A549 (cell line): ENCODE results near the gene CP. TPM values are rescaled to one million over a fixed set of nuclear protein-coding genes. Genes with fewer than 3 reads are reported as not detected.

Source experiments
- ATAC-seq, 2 experiments: fragments of 200-7000 bp in 1 of 2; fragments of >200 bp in 1 of 2; cut with Nextera tagmentation in 1 of 2; cut with Tn5 transposase in 1 of 2; 3 replicates each; pipeline versions ENCODE4 v1.8.0 to v1.9.1; 2018 to 2020; ENCODE audit warnings: mild to moderate bottlenecking in 1 of 2, moderate library complexity in 1 of 2
- CTCF ChIA-PET: fragments of 300-600 bp; sonication (Branson Sonifier 250); formaldehyde crosslinking; extraction: SDS; loops from one replicate; lab custom pipeline; 2021; ENCODE audit warnings: antibody characterized with exemption, inconsistent platforms; lab: Yijun Ruan, JAX
- POLR2A ChIA-PET: fragments of 350-600 bp; formaldehyde crosslinking; extraction: SDS; loops from one replicate; lab custom pipeline; 2021; ENCODE audit warnings: antibody characterized with exemption, inconsistent platforms; lab: Yijun Ruan, JAX
- DNase-seq, 2 experiments: peaks; one replicate each; pipeline versions ENCODE4 v3.0.0 to v3.0.0-alpha.2; 2011 to 2016; ENCODE audit warnings: low read depth in 1 of 2, low spot score in 1 of 2
- FAIRE-seq: peaks from 2 replicates; lab custom pipeline; 2011; peaks lifted over from hg19 to GRCh38; lab: Jason Lieb, UNC
- H3K27ac ChIP-seq, 2 experiments: fragments of >200 bp; sonication (Bioruptor Twin); formaldehyde crosslinking; 3 replicates each; pipeline ENCODE4 v1.5.1; 2016 to 2017
- H3K4me1 ChIP-seq: fragments of >200 bp; sonication (Bioruptor Twin); formaldehyde crosslinking; 3 replicates; pipeline ENCODE4 v1.6.1; 2016
- H3K4me2 ChIP-seq: fragments of >200 bp; sonication (Bioruptor Twin); formaldehyde crosslinking; 3 replicates; pipeline ENCODE4 v1.6.1; 2016
- H3K4me3 ChIP-seq: fragments of >200 bp; sonication (Bioruptor Twin); formaldehyde crosslinking; 3 replicates; pipeline ENCODE4 v1.5.1; 2016
- H3K9me3 ChIP-seq: fragments of >200 bp; sonication (Bioruptor Twin); formaldehyde crosslinking; 3 replicates; pipeline ENCODE4 v1.6.1; 2016
- ATOH8 ChIP-seq: fragments of 250-450 bp; sonication (Bioruptor Pico); IDR thresholded peaks from 2 replicates; pipeline ENCODE4 v1.5.0; 2020; ENCODE audit warnings: low read depth, mild to moderate bottlenecking, moderate library complexity
- CBX8 ChIP-seq: fragments of 200-600 bp; sonication (generic); IDR thresholded peaks from 2 replicates; pipeline ENCODE4 v1.6.1; 2016
- CTCF ChIP-seq: fragments of >200 bp; sonication (Bioruptor Twin); formaldehyde crosslinking; IDR thresholded peaks from 3 replicates; pipeline ENCODE4 v1.5.1; 2016
- E2F6 ChIP-seq: IDR thresholded peaks from 2 replicates; pipeline ENCODE4 v1.6.1; 2012; ENCODE audit warnings: low read depth, borderline replicate concordance
- FOSB ChIP-seq: fragments of 250-450 bp; sonication (Bioruptor Pico); IDR thresholded peaks from 2 replicates; pipeline ENCODE4 v1.5.0; 2020; ENCODE audit warnings: mild to moderate bottlenecking, moderate library complexity
- GATA3 ChIP-seq: IDR thresholded peaks from 2 replicates; pipeline ENCODE4 v1.6.1; 2012; ENCODE audit warnings: borderline replicate concordance
- HDAC2 ChIP-seq: fragments of 200-600 bp; sonication (generic); IDR thresholded peaks from 2 replicates; pipeline ENCODE4 v1.6.1; 2016
- HOXB13 ChIP-seq: fragments of 250-450 bp; sonication (Bioruptor Pico); IDR thresholded peaks from 2 replicates; pipeline ENCODE4 v1.5.0; 2020; ENCODE audit warnings: low read depth, mild to moderate bottlenecking, moderate library complexity
- JUN ChIP-seq, 2 experiments: fragments of >200 bp; sonication (Bioruptor Twin); formaldehyde crosslinking; IDR thresholded peaks; 2 replicates in 1 of 2; 3 replicates in 1 of 2; pipeline ENCODE4 v1.6.1; 2016 to 2017
- JUNB ChIP-seq: fragments of >200 bp; sonication (Bioruptor Twin); formaldehyde crosslinking; IDR thresholded peaks from 2 replicates; pipeline ENCODE4 v1.6.1; 2016
- KDM5A ChIP-seq: fragments of 200-600 bp; sonication (generic); IDR thresholded peaks from 2 replicates; pipeline ENCODE4 v1.6.1; 2016; ENCODE audit warnings: antibody characterized with exemption, mild to moderate bottlenecking
- MAFK ChIP-seq: fragments of 450-650 bp; IDR thresholded peaks from 2 replicates; pipeline ENCODE4 v1.6.1; 2014; ENCODE audit not compliant: partially characterized antibody
- MYC ChIP-seq: IDR thresholded peaks from 2 replicates; pipeline ENCODE4 v1.6.1; 2012; ENCODE audit warnings: mild to moderate bottlenecking, inconsistent platforms, low read length, improper control_type of control experiment, borderline replicate concordance
- NFE2L2 ChIP-seq: fragments of 150-350 bp; conservative IDR thresholded peaks from 2 replicates; pipeline ENCODE4 v1.6.1; 2014; ENCODE audit warnings: low read length
- NPAS2 ChIP-seq: fragments of 250-450 bp; sonication (Bioruptor Pico); IDR thresholded peaks from 2 replicates; pipeline ENCODE4 v1.8.0; 2022; ENCODE audit warnings: mild to moderate bottlenecking, moderate library complexity, borderline replicate concordance
- PHF8 ChIP-seq: fragments of 200-600 bp; sonication (generic); IDR thresholded peaks from 2 replicates; pipeline ENCODE4 v1.6.1; 2016; ENCODE audit warnings: low read depth, mild to moderate bottlenecking, antibody characterized with exemption, moderate library complexity, borderline replicate concordance
- POLR2AphosphoS2 ChIP-seq: conservative IDR thresholded peaks from 2 replicates; pipeline ENCODE4 v1.6.1; 2012; ENCODE audit warnings: low read length, improper control_type of control experiment, inconsistent platforms
- RARB ChIP-seq: fragments of 250-450 bp; sonication (Bioruptor Pico); IDR thresholded peaks from 2 replicates; pipeline ENCODE4 v1.8.0; 2021; ENCODE audit warnings: mild to moderate bottlenecking, moderate library complexity
- REST ChIP-seq: fragments of 200-600 bp; sonication (generic); IDR thresholded peaks from 2 replicates; pipeline ENCODE4 v1.6.1; 2016; ENCODE audit warnings: antibody characterized with exemption, mild to moderate bottlenecking, moderate library complexity
- RFX5 ChIP-seq: fragments of 450-650 bp; IDR thresholded peaks from 2 replicates; pipeline ENCODE4 v1.7.1; 2014; ENCODE audit warnings: antibody characterized with exemption, mild to moderate bottlenecking, moderate library complexity
- RNF2 ChIP-seq: fragments of 200-600 bp; sonication (generic); IDR thresholded peaks from 2 replicates; pipeline ENCODE4 v1.6.1; 2016; ENCODE audit warnings: low read depth, mild to moderate bottlenecking, antibody characterized with exemption, moderate library complexity, borderline replicate concordance
- SREBF2 ChIP-seq: fragments of 450-650 bp; IDR thresholded peaks from 2 replicates; pipeline ENCODE4 v1.6.1; 2014; ENCODE audit warnings: mild to moderate bottlenecking, moderate library complexity
- TFCP2L1 ChIP-seq: fragments of 250-450 bp; sonication (Bioruptor Pico); IDR thresholded peaks from 2 replicates; pipeline ENCODE4 v1.5.0; 2021; ENCODE audit warnings: mild to moderate bottlenecking
- USF2 ChIP-seq: fragments of 450-650 bp; IDR thresholded peaks from 2 replicates; pipeline ENCODE4 v1.6.1; 2014; ENCODE audit warnings: antibody characterized with exemption
- ZNF302 ChIP-seq: fragments of 250-450 bp; sonication (Bioruptor Pico); IDR thresholded peaks from 2 replicates; pipeline ENCODE4 v1.9.0; 2021; ENCODE audit warnings: inconsistent platforms, mild to moderate bottlenecking, moderate library complexity
- WGBS: methylation state at CpG from one replicate; pipeline ENCODE4 v1.1.6; 2017; ENCODE audit errors: missing lambda C conversion rate; 5-methylcytosine and 5-hydroxymethylcytosine counted together
- polyA plus RNA-seq, 4 experiments: library from polyadenylated mRNA; depleted of rRNA in 3 of 4; stranded (reverse); fragments of >200 nt; fragmentation: RNase III in 1 of 4; extraction: RNeasy Plus Mini Kit Qiagen cat#74134 plus additional on column Dnase treatment in 1 of 4; gene quantifications; 2 replicates in 3 of 4; 3 replicates in 1 of 4; pipeline ENCODE4 v1.2.3, GENCODE V29; 2011 to 2017

Gene CP
- polyA plus RNA-seq, 2 of the 4 experiments (the other 2 are of a cell fraction): 5.2 to 42.6 TPM

- DNase-seq: peak in 1 of 2 experiments; percentile 46
- TF ChIP-seq JUNB (0 out of 2 replicates have a peak, but pooled peaks have one; percentile 23), HOXB13 (CRISPR knock-in tag) (no peak), GATA3 (0 out of 2 replicates have a peak, but pooled peaks have one; percentile 17), FOSB (CRISPR knock-in tag) (no peak), ZNF302 (CRISPR knock-in tag) (no peak), TFCP2L1 (CRISPR knock-in tag) (no peak)
- TF ChIP-seq, all 56 proteins: peak for 2
- H3K9me3 ChIP-seq: no peaks in the 10 kb centered on the region
- FAIRE-seq (peak; percentile 76), ATAC-seq (peak; percentile 65 to 79)
- POLR2A ChIA-PET: interaction anchor here (1.0 kb wide), 1 partner anchor 66 kb away, joined by 4 read pairs; no protein-coding TSS in a partner anchor
- H3K4me2 ChIP-seq: peak overlapping the region; percentile 65
- H3K4me3 ChIP-seq: no peak overlapping the region
- CTCF ChIA-PET: interaction anchor here (0.6 to 1.0 kb wide), 5 partner anchors 22 to 291 kb away, joined by 3 to 6 read pairs (median 3); no protein-coding TSS in a partner anchor
- peaks cover 38% of the 10 kb centered on the region for H3K4me1 ChIP-seq
- peak overlapping the region; percentile 47 to 75 for H3K27ac ChIP-seq
- 53% methylated on average over 3 of the region's 3 CpGs for WGBS
Measured at GRCh38 chr3:149245738-149246451, 24.3 kb upstream of the CP start.

GRCh38 chr3:149243540-149243939, 21.9 kb upstream of the CP start:
- ChIA-PET CTCF (interaction anchor here (1.2 kb wide), 1 partner anchor 124 kb away, joined by 3 read pairs; no protein-coding TSS in a partner anchor), POLR2A (no interaction called here)
- no peak for FAIRE-seq
- no peak for DNase-seq
- Histone ChIP-seq H3K4me2 (no peak overlapping the region), H3K4me3 (no peak overlapping the region), H3K4me1 (peaks cover 36% of the 10 kb centered on the region), H3K9me3 (no peaks in the 10 kb centered on the region), H3K27ac (no peak overlapping the region)
- TF ChIP-seq JUN (IDR thresholded peaks at IDR 0.05) (no peak), ATOH8 (CRISPR knock-in tag) (no peak), NFE2L2 (no peak), E2F6 (no peak), KDM5A (no peak), POLR2AphosphoS2 (no peak), ZNF302 (CRISPR knock-in tag) (no peak), MAFK (peak; percentile 74)
- ATAC-seq: no peak

- ChIA-PET CTCF (interaction anchor here (1.8 kb wide), 1 partner anchor 8 kb away, joined by 6 read pairs; no protein-coding TSS in a partner anchor), POLR2A (no interaction called here)
- no peak overlapping the region for H3K4me3 ChIP-seq
- H3K4me1 ChIP-seq: no peaks in the 10 kb centered on the region
- DNase-seq (no peak), ATAC-seq (no peak), FAIRE-seq (no peak)
- 88% methylated on average over 1 of the region's 1 CpG for WGBS
- no peak overlapping the region for H3K4me2 ChIP-seq
- H3K27ac ChIP-seq: no peak overlapping the region
- TF ChIP-seq RFX5: no peak
- TF ChIP-seq RNF2: no peak
- no peak for TF ChIP-seq PHF8
- no peak for TF ChIP-seq USF2
- TF ChIP-seq HDAC2: no peak
- TF ChIP-seq SREBF2: no peak
- no peak for TF ChIP-seq REST
- TF ChIP-seq MYC: no peak
- no peak for TF ChIP-seq CBX8
- no peak for TF ChIP-seq POLR2AphosphoS2
- TF ChIP-seq CTCF: no peak
- no peak for TF ChIP-seq RARB
- TF ChIP-seq JUNB: no peak
- TF ChIP-seq NPAS2 (CRISPR knock-in tag): no peak
- H3K9me3 ChIP-seq: no peaks in the 10 kb centered on the region
Measured at GRCh38 chr3:149239357-149239936, 17.8 kb upstream of the CP start.
